Mucosa of stomach (tissue), 1 donor: ENCODE data around the gene NASP.
"Not testable (repeated sequence)": the region's sequence is repeated elsewhere in the genome, so short reads cannot be mapped to it uniquely, and the experiment has no call there.

ENCODE experiments used
- H3K27me3 ChIP-seq: one replicate; pipeline ENCODE4 v1.7.0; 2013; ENCODE audit warnings: mild to moderate bottlenecking, low read length; ENCODE audit not compliant: control insufficient read depth, insufficient read depth
- H3K36me3 ChIP-seq: one replicate; pipeline ENCODE4 v1.7.0; 2013; ENCODE audit warnings: low read length; ENCODE audit not compliant: control insufficient read depth, insufficient read depth
- H3K4me1 ChIP-seq: one replicate; pipeline ENCODE4 v1.7.0; 2013; ENCODE audit warnings: mild to moderate bottlenecking, low read length; ENCODE audit not compliant: control insufficient read depth, insufficient read depth
- H3K4me3 ChIP-seq: one replicate; pipeline ENCODE4 v1.7.0; 2013; ENCODE audit warnings: low read length
- H3K9ac ChIP-seq: one replicate; pipeline ENCODE4 v1.7.0; 2013; ENCODE audit warnings: mild to moderate bottlenecking, low read length, moderate library complexity
- H3K9me3 ChIP-seq: one replicate; pipeline ENCODE4 v1.7.0; 2013; ENCODE audit warnings: mild to moderate bottlenecking, low read length, moderate library complexity; ENCODE audit not compliant: control insufficient read depth
- donor health status: Pancreatic carcinoma.

Gene NASP

GRCh38 chr1:45574105-45574626, 9.7 kb upstream of the NASP start:
- H3K4me1 ChIP-seq: no peaks in the 10 kb centered on the region
- H3K36me3 ChIP-seq: peaks cover 6% of the 10 kb centered on the region
- H3K27me3 ChIP-seq: no peaks in the 10 kb centered on the region
- no peak overlapping the region for H3K4me3 ChIP-seq
- H3K9ac ChIP-seq: no peak overlapping the region
- no peaks in the 10 kb centered on the region for H3K9me3 ChIP-seq

- Histone ChIP-seq H3K4me1 (peaks cover 21% of the 10 kb centered on the region), H3K9ac (peak overlapping the region; percentile 88)
These were observed 576 bp upstream of the NASP start for GRCh38 chr1:45583264-45583665.

GRCh38 chr1:45584351-45585109, 689 bp downstream of the NASP start:
- H3K9ac ChIP-seq: peak overlapping the region; percentile 88

More at GRCh38 chr1:45583264-45583665, 576 bp upstream of the NASP start:
- Histone ChIP-seq H3K27me3 (no peaks in the 10 kb centered on the region), H3K36me3 (no peaks in the 10 kb centered on the region), H3K4me3 (peak overlapping the region; percentile 86), H3K9me3 (no peaks in the 10 kb centered on the region)

GRCh38 chr1:45585110-45585426, 1.2 kb downstream of the NASP start:
- Histone ChIP-seq H3K9me3 (no peaks in the 10 kb centered on the region), H3K4me3 (peak overlapping the region; percentile 39), H3K4me1 (peaks cover 21% of the 10 kb centered on the region), H3K9ac (no peak overlapping the region), H3K36me3 (no peaks in the 10 kb centered on the region), H3K27me3 (no peaks in the 10 kb centered on the region)

More at GRCh38 chr1:45584351-45585109, 689 bp downstream of the NASP start:
- Histone ChIP-seq H3K36me3 (no peaks in the 10 kb centered on the region), H3K4me3 (peak overlapping the region; percentile 86), H3K4me1 (peaks cover 21% of the 10 kb centered on the region), H3K9me3 (no peaks in the 10 kb centered on the region), H3K27me3 (no peaks in the 10 kb centered on the region)

- Histone ChIP-seq H3K4me3 (no peak overlapping the region), H3K4me1 (peaks cover 21% of the 10 kb centered on the region), H3K27me3 (no peaks in the 10 kb centered on the region), H3K36me3 (no peaks in the 10 kb centered on the region), H3K9me3 (no peaks in the 10 kb centered on the region), H3K9ac (no peak overlapping the region)
These were observed 1.7 kb downstream of the NASP start for GRCh38 chr1:45585496-45586075.

- Histone ChIP-seq H3K4me3 (no peak overlapping the region), H3K27me3 (no peaks in the 10 kb centered on the region), H3K9me3 (no peaks in the 10 kb centered on the region), H3K9ac (no peak overlapping the region), H3K36me3 (no peaks in the 10 kb centered on the region), H3K4me1 (peaks cover 21% of the 10 kb centered on the region)
These were observed 2.9 kb downstream of the NASP start for GRCh38 chr1:45586769-45587168.

GRCh38 chr1:45589861-45590260, 6.0 kb downstream of the NASP start:
- Histone ChIP-seq H3K9me3 (no peaks in the 10 kb centered on the region), H3K4me1 (peaks cover 17% of the 10 kb centered on the region), H3K9ac (no peak overlapping the region), H3K36me3 (no peaks in the 10 kb centered on the region), H3K27me3 (no peaks in the 10 kb centered on the region), H3K4me3 (peak overlapping the region; percentile 31)

GRCh38 chr1:45594412-45594811, 10.6 kb downstream of the NASP start:
- Histone ChIP-seq H3K27me3 (no peaks in the 10 kb centered on the region), H3K9ac (no peak overlapping the region), H3K36me3 (no peaks in the 10 kb centered on the region), H3K9me3 (no peaks in the 10 kb centered on the region), H3K4me1 (no peaks in the 10 kb centered on the region), H3K4me3 (no peak overlapping the region)

GRCh38 chr1:45596765-45597164, 12.9 kb downstream of the NASP start:
- H3K36me3 ChIP-seq, H3K4me1 ChIP-seq, H3K9me3 ChIP-seq, H3K4me3 ChIP-seq, H3K27me3 ChIP-seq, H3K9ac ChIP-seq: not testable (repeated sequence)

- Histone ChIP-seq H3K36me3 (peaks cover 5% of the 10 kb centered on the region), H3K4me1 (no peaks in the 10 kb centered on the region), H3K9ac (no peak overlapping the region), H3K27me3 (no peaks in the 10 kb centered on the region), H3K9me3 (no peaks in the 10 kb centered on the region), H3K4me3 (no peak overlapping the region)
These were observed 20.4 kb downstream of the NASP start for GRCh38 chr1:45604239-45604638.

GRCh38 chr1:45607404-45608074, 23.7 kb downstream of the NASP start:
- Histone ChIP-seq H3K4me1 (no peaks in the 10 kb centered on the region), H3K36me3 (peaks cover 5% of the 10 kb centered on the region), H3K27me3 (no peaks in the 10 kb centered on the region), H3K4me3 (no peak overlapping the region), H3K9me3 (no peaks in the 10 kb centered on the region), H3K9ac (no peak overlapping the region)
